NCI-H2081 (cell line): Measurements from ENCODE around the gene ZNF813.
"Not testable (repeated sequence)": the region's sequence is repeated elsewhere in the genome, so short reads cannot be mapped to it uniquely, and the experiment has no call there.

Experiments used
- DNase-seq, 2 experiments: peaks; one replicate each; lab custom pipeline; 2025; lab: John Stamatoyannopoulos, UW

ZNF813 gene

DNA sequence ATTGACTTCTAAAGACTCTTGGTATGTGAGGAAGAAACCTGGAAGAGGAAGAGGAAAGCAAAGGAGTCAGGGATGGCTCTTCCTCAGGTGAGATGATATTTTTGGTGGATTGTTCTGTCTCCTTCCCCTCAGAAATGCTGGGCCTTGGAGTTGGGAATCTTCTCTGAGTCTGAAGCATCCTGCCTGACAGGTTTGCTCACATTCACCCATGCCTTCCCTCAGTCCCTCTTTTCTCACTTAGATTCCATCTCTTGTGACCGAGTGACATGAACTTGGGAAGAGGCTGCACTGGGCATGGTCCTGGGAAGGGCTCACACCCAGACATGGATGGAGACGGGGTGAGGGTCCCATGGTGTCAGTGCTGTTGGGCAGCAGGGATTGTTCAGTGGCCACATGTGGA, 16.2 kb downstream of the ZNF813 start:
- DNase-seq = not testable (repeated sequence)

- DNase-seq = no peak
These were observed 17.8 kb downstream of the ZNF813 start for GRCh38 chr19:53485046-53486004.

DNA sequence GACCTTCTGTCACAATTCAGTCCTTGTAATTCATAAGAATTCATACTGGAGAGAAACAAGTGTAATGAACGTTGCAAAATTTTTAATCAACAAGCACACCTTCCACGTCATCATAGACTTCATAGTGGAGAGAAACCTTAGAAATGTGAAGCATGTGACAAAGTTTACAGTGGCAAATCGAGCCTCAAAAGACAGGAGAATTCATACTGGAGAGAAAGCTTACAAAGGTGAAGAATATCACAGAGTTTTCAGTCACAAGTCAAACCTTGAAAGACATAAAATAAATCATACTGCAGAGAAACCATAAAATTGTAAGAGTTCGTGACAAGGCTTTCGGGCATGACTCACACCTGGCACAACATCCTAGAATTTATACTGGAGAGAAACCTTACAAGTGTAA, 24.6 kb downstream of the ZNF813 start:
- no peak for DNase-seq

- DNase-seq = not testable (repeated sequence)
These were observed 29.9 kb downstream of the ZNF813 start for GRCh38 chr19:53497311-53498023.

- DNase-seq = not testable (repeated sequence)
These were observed 30.5 kb downstream of the ZNF813 start for GRCh38 chr19:53498024-53498395.

GRCh38 chr19:53503151-53503550, 35.6 kb downstream of the ZNF813 start:
- DNase-seq = not testable (repeated sequence)

DNA sequence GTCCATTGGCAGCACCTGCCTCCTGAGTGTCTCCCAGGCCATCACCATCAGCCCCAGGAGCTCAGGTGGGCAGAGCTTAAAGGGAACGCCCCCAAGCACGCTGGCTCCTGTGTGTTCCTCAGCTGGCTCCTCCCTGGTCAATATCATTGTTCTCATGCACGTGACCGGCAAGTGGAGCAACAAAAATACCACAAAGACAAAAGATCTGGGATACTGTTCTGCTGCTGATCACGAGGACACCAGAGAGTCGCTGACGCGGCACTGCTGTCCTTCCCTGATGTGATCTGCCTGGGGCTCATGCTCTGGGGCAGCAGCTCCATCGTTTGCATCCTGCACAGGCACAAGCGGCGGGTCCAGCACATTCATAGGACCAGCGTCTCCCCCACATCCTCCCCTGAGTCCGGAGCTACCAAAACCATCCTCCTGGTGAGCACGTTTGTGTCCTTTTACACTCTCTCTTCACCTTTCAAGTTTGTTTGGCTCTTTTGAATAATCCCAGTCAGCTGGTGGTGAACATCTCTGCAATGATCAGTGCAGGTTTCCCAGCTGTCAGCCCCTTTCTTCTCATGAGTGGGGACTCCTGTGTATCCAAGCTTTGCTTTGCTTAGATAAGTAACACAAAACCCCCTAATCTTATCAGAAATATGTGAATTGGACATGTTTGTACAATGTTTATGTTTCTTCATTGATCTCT, 36.3 kb downstream of the ZNF813 start:
- not testable (repeated sequence) for DNase-seq

DNA sequence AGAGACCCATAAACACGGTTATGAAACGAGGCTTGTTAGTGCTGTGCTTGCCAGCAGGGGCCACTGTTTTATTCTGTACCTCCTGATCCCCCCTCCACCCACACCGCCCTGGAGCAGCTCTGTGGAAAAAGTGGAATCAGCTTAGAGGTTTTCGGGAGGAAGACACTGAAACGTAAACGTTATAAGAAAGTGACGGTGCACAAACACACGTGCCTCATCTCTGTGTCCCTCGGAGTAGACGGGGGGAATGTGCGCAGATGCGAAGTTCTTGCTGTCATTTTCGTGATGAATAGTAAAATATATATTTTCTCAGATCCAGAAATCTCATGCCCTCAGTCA, 36.8 kb downstream of the ZNF813 start:
- not testable (repeated sequence) for DNase-seq

DNA sequence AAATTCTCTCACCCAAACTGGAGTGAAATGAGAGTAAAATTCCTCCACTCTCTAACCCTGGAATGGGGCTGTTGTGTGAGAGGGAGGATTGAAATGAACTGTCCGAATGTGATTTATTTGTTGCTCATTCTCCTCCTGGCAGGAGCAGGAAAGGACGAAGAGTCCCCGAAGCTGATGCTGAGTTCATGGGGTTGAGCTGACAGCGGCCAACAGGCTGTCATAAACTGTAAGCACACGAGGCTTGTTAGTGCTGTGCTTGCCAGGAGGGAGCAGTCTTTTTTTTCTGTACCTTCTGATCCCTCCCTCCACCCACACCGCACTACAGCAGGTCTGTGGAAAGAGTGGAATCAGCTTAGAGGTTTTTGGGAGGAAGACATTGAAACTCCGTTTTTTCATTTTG, 37.4 kb downstream of the ZNF813 start:
- DNase-seq = no peak

GRCh38 chr19:53506728-53507127, 39.2 kb downstream of the ZNF813 start:
- DNase-seq = no peak

DNA sequence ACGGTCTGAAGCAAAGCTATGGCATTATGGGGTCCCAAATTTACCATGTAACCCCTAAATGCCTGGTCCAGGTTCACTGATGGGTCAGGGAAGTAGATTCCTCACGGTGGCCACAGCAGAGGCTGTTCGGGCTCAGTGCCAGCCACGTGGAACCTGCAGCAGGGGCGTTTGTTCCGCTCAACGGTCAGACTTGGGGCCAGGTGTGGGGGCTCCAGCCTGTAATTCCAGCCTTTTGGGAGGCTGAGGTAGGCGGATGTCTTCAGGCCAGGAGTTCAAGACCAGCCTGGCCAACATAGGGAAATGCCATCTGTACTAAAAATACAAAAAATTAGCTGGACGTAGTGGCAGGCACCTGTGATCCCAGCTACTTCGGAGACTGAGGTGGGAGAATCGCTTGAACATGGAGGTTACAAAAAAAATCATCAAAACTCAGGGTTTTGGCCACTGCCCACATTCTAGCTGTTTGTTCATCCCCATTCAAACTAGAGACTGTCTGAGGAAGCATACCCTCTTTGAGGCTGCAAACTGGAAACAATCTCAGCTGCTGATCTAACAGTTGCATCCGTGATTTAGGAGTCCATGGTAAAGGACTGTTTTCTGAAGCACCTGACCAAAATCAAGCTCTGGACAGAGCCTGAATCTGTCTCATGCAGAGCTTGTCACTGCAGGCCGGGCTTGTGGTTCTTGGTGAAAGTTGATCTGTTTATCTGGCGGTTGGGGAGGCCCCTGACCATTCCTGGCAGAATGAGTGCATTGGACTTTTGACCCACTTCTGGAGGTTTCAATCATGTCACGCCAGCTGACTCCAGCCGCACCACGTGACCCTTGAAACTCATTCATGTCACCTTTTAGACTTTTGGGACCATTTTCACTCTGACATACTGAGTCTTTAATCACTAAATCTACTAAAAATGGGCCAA, 40.2 kb downstream of the ZNF813 start:
- no peak for DNase-seq

- DNase-seq = no peak
These were observed 41.9 kb downstream of the ZNF813 start for GRCh38 chr19:53509443-53509842.

DNA sequence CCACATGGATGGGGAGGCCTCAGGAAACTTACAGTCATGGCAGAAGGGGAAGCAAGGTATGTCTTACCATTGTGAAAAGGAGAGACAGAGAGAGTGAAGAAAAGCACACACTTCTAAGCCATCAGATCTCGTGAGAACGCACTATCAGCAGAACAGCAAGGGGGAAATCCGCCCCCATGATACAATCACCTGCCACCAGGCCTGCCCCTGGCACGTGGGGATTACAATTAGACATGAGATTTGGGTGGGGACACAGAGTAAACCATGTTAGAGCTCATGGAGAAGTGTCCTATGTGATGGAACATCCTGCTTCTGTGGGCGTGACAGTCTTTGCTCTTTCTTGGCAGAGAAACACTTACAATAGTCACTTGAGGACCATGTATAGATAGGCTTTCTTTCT, 42.3 kb downstream of the ZNF813 start:
- no peak for DNase-seq

DNA sequence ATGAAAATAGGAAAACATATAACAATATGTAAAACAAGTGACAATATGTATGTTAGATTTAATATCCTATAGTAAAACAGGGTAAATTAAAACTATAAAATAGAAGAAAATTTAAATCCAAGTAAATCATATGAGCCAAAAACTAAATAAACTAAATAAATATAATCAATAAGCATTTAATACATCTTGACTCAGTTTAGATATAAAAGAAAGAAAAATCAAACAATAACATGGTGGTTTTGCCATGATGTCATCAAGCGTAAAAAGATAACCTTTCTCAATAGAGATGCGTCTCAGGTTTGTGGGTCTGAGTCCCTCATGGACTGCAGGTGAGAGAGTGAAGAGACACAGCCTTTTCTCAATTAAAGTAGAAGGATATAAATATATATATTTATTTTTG, 43.8 kb downstream of the ZNF813 start:
- no peak for DNase-seq

- DNase-seq = no peak
These were observed 44.4 kb downstream of the ZNF813 start for GRCh38 chr19:53511933-53512374.

- not testable (repeated sequence) for DNase-seq
These were observed 47.5 kb downstream of the ZNF813 start for GRCh38 chr19:53515047-53515446.

GRCh38 chr19:53517114-53517741, 49.7 kb downstream of the ZNF813 start:
- DNase-seq = no peak

DNA sequence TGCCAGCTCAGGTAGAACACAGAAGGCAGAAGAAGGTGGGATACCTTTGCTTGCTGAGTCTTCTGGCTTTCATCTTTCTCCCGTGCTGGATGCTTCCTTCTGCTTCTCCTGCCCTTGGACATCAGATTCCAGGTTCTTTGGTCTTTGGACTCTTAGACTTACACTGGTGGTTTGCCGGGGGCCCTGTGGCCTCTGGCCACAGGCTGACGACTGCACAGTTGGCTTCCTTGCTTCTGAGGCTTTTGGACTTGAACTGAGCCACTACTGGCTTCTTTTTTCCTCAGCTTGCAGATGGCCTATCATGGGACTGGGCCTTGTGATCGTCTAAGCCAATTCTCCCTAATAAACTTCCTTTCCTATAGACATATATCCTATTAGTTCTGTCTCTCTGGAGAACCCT, 50.6 kb downstream of the ZNF813 start:
- DNase-seq = no peak

DNA sequence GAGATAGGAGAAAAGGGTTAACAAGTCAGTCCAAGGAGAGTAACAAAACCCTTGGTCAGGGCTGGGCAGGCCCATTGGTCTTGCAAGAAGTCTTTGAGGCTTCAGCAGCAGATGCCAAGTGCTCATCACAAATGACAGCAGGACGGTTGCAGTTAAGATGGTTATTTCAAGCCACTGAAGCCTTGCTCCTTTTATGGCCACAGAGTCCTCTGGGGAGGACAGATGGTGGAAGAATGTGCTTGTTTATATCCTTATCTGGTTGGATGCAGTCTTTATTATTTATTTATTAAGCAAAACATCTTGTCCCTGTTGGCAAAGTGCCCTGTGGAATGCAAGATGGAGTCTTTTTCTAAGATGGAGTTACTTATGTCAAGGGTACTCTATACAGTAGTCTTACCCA, 51.2 kb downstream of the ZNF813 start:
- DNase-seq = no peak

GRCh38 chr19:53519446-53519845, 51.9 kb downstream of the ZNF813 start:
- DNase-seq = no peak

DNA sequence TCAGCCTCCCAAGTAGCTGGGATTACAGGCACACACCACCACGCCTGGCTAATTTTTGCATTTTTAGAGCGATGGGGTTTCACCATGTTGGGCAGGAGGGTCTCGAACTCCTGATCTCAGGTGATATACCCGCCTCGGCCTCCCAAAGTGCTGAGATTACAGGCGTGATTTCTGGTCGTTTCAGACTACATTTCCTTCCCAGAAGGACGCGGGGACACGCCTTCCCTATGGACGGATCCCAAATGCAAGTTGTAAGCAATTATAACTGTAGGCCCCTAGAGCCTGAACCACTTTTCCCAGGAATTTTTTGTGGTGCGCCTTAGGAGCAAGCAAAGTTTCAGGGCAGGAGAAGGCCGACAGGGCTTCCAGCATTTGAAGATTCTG, 52.6 kb downstream of the ZNF813 start:
- DNase-seq = no peak
